GM19397 (cell line): ENCODE results near the gene ZNF446.
"Not testable (repeated sequence)": the region's sequence is repeated elsewhere in the genome, so short reads cannot be mapped to it uniquely, and the experiment has no call there.

Source experiments
- ATAC-seq: cut with Tn5 transposase; IDR thresholded peaks from one replicate; pipeline ENCODE4 v1.9.1; 2021; ENCODE audit warnings: mild to moderate bottlenecking, moderate library complexity; ENCODE audit not compliant: unreplicated experiment

The ZNF446 gene

GRCh38 chr19:58498316-58499020, 22.3 kb downstream of the ZNF446 start:
- ATAC-seq = no peak

- ATAC-seq = peak; percentile 92
Observed at GRCh38 chr19:58499021-58499927, 23.1 kb downstream of the ZNF446 start.

DNA sequence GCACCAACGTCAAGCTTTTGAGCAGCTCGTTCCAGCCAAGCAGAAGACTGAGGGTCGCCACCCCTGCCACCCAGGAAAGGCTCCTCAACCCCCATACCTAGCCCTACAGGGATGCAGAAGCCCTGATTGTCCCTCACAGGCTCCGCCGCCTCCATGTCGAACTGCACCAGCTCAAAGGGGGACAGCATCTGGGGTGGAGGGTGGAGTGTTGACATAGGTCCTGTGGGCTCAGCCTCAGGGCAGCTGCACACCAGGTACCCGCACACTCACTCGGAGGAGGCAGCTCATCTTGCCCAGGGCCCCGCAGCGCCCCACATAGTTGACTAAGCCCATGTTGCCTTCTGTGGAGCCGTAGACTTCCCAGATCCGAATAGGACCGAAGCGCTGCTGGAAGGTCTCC, 24.1 kb downstream of the ZNF446 start:
- no peak for ATAC-seq

DNA sequence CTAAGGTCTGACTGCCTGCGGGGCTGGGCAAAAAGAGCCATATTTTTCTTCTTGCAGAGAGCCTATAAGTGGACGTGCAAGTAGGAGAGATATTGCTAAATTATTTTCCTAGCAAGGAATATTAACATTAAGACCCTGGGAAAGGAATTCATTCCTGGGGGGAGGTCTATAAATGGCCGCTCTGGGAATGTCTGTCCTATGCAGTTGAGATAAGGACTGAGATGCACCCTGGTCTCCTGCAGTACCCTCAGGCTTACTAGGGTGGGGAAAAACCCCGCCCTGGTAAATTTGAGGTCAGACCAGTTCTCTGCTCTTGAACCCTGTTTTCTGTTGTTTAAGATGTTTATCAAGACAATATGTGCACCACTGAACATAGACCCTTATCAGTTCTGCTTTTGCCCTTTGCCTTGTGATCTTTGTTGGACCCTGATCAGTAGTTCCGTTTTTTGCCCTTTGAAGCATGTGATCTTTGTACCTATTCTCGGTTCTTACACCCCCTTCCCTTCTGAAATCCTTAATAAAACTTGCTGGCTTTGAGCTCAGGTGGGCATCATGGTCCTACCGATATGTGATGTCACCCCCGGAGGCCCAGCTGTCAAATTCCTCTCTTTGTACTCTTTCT, 31.6 kb downstream of the ZNF446 start:
- ATAC-seq = not testable (repeated sequence)

DNA sequence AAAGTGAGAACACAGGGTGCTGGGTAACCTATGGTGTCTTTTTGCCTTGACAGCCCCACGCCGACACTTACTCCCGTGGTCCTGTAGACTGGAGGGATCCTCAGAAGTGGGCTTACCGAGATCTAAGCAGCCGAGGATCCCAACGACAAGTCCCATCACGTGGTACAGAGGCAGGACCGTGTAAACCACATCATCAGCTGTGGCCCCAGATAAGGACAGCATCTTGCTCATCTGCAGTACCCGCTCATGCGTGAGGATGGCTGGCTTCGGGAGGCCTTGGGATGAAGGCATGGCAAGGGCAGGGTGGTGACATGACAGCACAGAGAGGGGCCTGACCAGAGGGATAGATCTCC, 33.6 kb downstream of the ZNF446 start:
- ATAC-seq = no peak

GRCh38 chr19:58510084-58510862, 34.1 kb downstream of the ZNF446 start:
- ATAC-seq = no peak

DNA sequence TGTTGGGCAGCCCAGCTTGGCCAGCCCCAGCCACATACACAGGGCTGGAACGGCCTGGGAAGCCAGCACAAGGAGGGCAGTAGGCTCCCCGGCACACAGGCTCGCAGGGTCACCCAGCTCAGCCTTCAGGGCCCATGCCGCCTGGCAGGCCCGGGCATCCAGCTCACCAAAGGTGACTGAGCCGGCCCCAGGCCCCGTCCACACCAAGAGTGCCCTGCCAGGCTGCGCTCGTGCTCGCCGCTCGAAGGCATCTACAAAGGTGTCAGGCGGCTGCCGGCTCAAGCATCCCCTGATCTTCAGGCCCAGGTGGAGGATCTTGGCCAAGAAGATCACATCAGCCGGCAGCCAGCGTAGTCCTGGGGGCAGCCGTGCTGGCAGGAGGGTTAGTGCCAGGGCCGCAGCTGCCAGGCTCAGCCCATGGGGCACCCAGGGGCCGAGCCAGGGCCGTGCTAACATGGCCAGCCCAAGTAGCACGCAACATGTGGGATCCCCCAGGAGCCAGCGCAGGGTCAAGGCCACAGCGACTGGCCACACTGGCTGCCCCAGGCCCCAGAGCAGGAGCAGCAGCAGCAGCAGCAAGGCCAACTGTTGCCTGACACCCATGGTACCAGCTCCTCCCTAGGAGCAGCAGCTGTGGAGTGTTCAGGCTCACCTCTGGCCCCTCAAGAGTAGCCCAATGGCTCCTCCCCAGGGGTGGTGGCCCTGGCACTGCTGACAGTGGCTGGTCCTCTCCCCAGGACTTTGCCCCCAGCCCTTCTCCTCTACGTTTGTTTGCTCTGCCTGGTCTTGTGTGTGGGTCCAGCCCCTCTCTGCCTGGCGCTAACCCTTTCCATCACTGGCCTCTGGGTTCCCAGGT, 35.4 kb downstream of the ZNF446 start, which contains the start of gene SLC27A5:
SLC27A5 (minus strand) TSS at position 640 of the 856 bp plus-strand sequence; CDS start at position 603, 37 bp downstream.
- no peak for ATAC-seq

DNA sequence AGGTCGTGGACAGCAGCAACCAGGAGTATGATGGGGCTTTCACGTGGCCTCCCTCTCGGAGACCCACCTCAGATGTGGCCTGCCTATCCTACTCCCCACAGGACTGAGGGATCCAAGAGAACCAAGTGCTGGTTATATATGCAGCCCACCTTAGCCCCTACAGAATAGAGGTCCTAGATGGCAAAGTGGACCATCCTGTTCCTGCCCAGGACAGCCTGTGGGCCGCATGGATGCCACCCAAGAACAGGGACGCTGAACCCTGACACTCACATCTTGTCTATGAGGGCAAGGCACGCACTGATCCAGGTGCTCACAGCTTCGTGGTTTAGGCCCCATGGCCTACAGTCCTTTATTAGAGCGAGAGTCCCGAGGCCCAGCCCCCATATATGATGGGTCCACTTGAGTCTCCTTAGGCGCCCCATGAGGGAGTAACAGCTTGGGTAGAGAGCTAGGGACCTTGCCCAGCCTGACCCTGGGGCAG, 37.1 kb downstream of the ZNF446 start:
- ATAC-seq = peak; percentile 2

DNA sequence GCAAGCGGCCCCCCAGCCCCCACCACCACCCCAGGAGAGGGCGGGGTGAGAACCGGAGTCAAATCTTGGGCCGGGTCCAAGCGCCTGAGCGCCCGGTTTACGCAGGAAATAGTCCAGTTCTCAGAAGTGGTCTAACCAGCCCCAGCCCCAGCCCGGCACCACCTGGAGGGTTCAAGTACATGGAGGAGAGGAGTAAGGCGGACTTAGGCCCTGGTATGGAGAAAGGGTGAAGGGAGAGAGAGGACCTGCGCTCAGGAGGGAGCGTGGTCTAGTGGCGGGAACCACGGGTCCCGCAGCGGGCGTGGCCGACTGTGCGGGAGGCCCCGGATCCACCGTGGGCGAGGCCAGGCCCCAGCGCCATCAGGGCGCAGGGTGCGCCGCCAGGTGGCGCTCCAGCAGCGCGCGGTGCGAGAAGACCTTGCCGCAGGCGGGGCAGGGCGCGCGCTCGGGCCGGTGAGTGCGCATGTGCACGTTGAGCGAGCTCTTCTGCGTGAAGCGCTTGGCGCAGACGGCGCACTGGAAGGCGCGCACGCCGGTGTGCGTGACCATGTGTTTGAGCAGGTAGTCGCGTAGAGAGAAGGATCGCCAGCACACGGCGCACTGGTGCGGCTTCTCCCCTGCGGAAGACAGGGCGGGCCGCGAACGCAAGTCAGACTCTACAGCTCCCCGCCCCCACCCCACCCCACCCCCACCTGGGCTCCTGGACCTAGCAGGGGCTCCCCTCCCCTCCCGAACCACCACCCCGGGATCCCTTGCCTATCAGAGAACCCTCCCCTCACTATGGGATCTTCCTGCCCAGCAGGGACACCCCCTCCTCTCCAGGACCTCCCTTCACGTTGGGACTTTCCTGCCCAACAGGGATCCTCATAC, 37.8 kb downstream of the ZNF446 start:
- ATAC-seq = peak; percentile 83

DNA sequence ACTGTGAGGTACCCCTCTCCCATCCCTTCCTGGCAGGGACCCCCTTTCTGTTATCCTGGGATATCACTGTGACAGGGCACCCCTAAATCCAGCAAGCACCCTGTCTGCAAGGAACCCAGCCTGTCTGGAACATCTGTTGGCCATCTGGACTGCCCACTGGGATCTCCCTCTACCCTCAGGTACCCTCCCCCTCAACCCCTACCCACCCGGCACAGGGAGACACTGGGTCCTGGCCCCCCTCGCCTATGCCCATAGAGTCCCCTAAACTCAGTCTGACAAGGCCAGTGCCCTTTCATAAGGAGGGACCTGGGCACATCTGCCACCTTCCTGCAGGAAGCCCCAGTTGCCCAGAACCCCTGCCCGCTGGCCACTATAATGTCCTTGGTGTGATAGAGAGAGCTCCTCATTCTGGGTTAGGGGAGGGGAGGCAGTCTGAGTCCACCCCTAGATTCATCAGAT, 38.4 kb downstream of the ZNF446 start:
- no peak for ATAC-seq

DNA sequence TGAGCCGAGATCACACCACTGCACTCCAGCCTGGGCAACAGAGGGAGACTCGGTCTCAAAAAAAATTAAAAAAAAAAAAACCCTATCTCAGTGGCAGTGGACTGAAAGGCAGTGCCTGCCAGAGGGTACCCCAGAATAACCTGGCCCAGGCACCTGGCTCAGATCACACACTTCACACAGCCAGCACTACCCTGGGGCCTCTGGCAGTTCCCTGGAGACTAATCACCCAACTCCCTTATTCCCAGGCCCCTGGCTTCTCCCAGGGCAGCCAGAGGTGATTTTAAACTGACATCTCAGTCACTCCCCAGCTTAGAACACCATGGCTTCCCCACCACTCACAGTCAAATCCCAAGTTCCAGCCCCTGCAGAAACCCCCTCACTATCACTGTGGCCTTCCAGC, 39.1 kb downstream of the ZNF446 start:
- ATAC-seq = no peak

DNA sequence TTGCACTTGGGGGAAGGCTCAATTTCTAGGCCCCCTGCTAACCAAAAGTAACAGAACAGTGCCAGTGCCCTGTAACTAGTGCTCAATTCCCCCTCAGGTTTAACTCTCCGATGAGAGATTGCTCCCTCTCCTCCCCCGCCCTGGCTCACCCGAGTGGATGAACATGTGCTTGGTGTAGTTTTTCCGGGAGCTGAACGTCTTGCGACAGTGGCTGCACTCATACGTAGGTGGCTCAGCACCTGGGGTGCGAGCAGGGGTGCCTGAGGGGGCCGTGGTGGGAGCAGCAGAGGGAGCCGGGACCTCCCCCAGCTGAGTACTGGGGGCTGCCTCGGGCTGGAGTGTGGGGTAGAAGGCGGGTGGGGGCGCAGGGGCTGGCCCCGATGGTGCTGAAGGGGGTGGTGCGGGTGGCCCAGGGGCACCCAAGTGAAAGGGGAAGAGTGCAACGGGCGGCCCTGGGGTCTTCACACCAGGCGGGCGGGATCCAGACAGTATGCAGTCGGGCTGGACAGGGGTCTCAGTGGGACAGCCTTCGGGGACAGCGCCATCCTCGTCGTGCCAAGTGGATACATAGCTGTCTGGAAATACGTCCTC, 40.2 kb downstream of the ZNF446 start:
- ATAC-seq = no peak

GRCh38 chr19:58516964-58517833, 41.0 kb downstream of the ZNF446 start:
- no peak for ATAC-seq

- no peak for ATAC-seq
Observed at GRCh38 chr19:58518256-58519086, 42.3 kb downstream of the ZNF446 start.

DNA sequence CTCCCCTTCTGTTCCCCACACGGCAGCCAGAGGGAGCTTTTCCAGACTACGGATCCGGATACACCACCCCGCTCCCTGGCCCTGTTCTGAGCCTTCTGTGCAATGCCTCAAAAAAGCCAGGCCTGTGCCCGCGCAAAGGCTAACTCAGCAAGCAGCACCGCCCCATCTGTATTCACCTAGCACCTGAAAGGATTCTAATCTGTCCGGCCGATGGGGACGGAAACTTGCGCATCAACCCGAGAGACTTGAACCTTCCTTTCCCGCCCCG, 42.9 kb downstream of the ZNF446 start:
- ATAC-seq = peak; percentile 2

DNA sequence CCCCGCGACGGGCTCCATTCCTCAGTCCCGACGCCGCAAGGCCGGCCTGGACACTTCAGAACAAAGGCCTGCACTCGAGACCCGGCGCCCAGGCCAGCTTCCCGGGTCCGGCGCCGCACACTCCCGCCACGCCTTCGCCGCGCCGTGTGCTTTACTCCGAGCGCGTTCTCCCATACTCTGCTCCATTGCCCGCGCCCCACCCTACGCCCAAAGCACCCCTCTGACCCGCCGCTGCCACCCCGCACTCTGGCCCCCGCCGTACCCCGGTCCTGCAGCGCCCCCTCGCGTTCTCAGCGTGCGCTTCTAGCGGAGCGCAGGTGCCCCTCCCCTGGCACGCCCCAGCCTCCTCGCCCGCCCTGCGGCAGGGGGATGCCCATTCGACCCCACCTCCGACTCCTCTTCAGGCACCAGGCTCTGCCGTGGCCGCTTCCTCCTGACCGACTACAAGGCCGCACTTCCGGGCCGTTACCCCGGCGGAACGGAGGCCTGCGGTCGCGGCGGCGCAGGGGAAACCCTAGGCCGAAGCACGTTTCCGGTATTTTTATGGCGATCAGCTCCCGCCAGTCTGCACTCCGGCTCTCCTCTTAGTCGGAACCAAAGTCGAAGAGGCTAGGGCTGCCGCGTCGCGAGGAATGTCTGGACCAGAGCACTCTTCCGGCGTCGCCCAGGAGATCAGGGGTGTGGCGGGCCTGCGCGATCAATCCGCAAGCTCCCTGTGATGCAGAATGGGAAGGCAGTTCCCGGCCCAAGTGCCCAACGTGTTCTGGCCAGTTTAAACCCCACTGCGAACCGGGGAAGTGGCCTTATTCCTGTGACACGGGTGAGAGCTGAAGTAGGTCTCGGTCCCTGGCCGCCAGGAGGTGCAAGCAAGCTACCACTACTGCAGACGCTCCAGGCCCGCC, 43.5 kb downstream of the ZNF446 start, which contains the start of gene ZBTB45:
ZBTB45 (minus strand) TSS at position 456 of the 902 bp plus-strand sequence. CDS start 2,137 bp downstream, outside the sequence.
- peak; percentile 79 for ATAC-seq
